ENCODE results near the gene DDAH2.

DNA sequence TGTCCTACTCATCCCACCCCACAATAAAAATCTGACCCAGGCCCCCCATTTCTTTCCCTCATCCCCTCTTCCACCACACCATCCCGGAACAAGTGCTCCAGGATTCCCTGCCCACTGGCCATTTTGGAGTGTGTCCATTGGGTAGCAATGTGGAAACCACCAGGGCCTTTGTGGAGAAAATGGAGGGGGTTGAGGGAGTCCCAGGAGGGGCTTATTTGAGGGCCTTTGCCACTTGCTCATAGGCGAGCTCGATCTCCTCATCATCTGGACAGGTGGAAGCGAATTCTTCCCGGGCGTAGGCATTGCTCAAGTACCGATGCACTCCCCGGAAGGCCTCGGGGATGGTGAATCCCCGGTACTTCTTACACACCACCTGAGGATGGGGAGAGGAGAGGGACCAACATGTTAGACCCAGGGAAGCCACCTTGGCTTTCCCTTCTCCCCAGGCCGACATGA is 1.6 kb upstream of the DDAH2 start:
- no peak for TF ChIP-seq TCF4 (CRISPR knock-in tag; IDR thresholded peaks at IDR 0.05; ENCODE audit: borderline replicate concordance)
- TF ChIP-seq, protein P1, sequence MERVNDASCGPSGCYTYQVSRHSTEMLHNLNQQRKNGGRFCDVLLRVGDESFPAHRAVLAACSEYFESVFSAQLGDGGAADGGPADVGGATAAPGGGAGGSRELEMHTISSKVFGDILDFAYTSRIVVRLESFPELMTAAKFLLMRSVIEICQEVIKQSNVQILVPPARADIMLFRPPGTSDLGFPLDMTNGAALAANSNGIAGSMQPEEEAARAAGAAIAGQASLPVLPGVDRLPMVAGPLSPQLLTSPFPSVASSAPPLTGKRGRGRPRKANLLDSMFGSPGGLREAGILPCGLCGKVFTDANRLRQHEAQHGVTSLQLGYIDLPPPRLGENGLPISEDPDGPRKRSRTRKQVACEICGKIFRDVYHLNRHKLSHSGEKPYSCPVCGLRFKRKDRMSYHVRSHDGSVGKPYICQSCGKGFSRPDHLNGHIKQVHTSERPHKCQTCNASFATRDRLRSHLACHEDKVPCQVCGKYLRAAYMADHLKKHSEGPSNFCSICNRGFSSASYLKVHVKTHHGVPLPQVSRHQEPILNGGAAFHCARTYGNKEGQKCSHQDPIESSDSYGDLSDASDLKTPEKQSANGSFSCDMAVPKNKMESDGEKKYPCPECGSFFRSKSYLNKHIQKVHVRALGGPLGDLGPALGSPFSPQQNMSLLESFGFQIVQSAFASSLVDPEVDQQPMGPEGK (CRISPR knock-in tag; IDR thresholded peaks at IDR 0.05; ENCODE audit: borderline replicate concordance), result no peak
